Amniotic epithelial cell (primary cell): ENCODE measurements around the gene HINFP.
A peak's percentile ranks its signal among the peaks of the same experiment; 100 is the strongest.
"Not testable (repeated sequence)": the region's sequence is repeated elsewhere in the genome, so short reads cannot be mapped to it uniquely, and the experiment has no call there.

Experiments used
- DNase-seq: peaks from one replicate; pipeline ENCODE4 v3.0.0-alpha.2; 2010; ENCODE audit warnings: low read depth

Gene HINFP

GRCh38 chr11:119100246-119100970, 21.0 kb upstream of the HINFP start:
- peak; percentile 52 for DNase-seq

DNA sequence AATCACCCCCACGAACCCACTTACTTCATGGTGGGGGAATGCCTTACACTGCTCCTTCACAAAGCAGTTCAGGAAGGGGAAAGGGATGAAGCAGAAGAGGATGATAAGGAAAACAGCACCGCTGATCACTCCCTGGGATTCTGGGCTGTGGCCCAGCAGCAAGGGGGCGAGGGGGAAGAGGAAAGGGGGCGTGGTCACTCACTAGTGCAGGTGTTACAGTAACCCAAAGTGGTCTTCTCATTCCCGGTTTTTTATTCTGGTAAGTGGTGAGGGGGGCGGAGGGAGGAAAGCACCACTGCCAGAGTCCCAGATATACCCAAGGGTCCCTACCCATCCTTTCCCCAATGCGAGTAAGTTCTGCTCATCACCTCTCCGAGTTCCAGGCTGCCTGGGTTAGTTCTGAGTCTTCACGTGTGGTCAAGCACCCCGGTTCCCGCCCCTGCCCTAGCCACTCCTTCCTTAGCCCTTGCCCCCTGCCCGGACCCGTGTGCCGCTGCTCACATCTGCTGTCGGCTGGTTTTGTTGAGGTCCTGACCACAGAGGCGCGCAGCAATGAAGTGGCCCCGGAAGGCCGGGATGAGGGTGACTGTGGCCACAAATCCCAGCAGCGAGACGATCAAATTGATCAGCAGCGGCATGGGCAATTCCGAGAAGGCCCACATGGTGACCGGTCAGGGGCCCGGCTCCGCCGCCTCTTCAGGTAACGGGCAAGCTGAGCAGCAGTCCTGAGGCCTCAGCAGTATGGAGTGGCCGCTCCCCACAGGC, 20.2 kb upstream of the HINFP start:
- no peak for DNase-seq

DNA sequence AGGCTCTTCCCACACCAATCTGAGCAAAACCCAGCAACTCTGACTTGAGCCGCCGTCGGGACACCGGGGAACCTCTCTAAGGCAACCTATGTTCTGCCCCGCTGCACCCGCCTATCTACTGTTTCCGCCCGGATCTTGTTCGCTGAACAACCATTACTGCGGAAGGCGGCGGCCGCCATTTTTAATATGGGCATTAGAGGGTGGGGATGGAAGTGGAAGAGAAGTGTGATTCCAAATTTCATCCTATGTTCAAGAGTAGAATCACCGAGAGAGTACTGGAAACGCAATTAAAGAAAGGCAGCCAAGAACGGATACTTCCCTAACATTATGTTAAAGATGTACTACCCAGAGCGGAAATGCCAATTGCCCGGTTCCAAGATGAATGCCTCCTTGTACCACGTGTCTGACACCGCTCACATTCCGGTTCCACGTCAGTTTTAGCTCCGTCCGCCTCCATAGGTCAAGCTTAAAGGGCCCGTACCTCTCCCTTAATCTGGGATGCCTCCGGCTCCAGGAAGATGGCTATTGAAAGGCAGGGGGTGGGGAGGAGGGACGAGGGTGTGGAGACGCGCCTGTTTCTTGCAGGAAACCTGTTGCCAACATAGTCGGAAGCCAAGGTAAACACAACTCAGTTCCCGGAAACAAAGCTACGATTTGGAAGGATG, 19.5 kb upstream of the HINFP start, which contains the start of gene DPAGT1:
TSS of gene DPAGT1 (minus strand) at position 95 of the 665 bp plus-strand sequence. CDS start 198 bp downstream, outside the sequence.
- peak; percentile 96 for DNase-seq

DNA sequence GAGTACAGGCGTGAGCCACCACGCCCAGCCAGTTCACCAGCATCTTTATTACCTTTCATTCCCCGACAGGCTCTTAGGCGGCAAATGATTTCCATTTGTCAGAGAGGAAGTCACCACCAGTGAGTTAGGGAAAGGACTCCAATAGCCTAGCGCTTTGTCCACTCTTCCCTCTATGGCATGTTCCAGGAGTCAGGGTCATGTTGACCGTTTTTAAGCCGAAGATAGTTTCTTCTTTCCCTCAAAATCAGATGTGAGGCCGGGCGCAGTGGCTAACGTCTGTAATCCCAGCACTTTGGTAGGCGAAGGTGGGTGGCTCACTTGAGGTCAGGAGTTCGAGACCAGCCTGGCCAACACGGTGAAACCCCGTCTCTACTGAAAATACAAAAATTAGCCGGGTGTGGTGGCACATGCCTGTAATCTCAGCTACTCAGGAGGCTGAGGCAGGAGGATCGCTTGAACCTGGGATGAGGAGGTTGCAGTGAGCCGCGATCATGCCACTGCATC, 18.2 kb upstream of the HINFP start:
- not testable (repeated sequence) for DNase-seq

DNA sequence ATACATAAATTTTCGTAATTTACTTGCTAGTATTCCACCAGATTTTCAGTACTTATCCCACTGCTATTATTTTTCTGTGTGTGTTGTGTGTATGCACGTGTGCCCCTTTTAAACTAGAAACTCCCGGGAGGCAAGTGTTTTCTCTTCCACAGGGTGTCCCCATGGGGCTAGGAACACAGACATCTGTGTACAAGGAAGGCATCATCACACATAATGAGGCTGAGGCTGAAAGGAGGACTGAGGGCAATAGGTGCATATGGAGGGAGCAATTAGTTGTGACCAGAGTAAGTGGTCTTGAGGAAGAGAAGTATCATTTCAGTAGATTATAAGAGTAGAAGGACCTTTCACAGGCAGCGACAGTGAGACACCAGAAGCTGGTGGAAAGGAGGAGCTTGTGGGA, 17.6 kb upstream of the HINFP start:
- DNase-seq, result peak; percentile 25

DNA sequence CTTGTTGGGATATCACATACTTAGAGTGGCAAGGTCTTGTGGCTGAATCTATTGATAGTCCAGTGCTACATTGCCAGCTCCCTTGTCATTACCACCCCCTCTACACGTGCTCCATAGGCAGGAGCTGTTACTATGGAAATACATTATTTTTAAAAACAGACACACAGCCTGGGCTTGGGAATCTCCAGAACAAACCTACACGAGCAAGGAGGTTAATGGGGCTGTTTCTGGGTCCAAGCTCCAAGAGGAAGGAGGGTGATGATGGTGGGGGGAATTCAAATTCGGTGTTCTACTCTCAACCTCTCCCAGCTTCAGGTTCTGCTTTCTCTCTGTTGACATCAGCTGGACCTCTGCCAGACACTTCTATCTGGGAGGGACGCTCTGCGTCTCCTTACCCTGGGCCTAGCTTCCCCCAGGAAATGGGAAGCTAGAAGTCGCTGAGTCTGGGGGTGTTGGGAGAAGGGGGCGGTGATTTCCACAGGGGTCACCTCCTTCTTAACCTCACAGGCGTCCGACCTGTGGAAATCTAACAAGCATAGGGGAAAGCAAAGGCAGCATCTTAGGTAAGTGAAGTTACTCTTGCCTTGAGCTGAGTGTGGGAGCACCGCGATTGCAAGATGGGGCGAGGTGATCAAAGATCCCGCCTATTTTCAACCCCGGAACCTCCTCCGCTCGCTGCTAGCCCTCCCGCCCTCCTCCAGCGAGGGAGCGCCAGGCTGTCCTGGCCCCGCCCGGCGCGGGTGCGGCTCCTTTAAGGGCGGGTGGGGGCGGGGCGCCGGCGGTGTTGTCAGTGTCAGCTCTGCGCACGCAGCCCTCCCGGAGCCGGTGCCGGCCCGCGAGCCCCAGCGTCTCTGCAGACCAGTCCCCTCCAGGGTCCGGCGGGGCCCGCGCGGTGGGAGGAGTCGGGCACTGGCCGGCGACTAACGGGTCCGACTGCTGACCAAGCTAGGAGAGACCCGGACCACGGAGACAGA, 14.5 kb upstream of the HINFP start, which contains the start of gene C2CD2L:
TSS of gene C2CD2L (plus strand) at position 781 of the 974 bp plus-strand sequence. CDS start 398 bp downstream, outside the sequence.
- DNase-seq, result peak; percentile 92

DNA sequence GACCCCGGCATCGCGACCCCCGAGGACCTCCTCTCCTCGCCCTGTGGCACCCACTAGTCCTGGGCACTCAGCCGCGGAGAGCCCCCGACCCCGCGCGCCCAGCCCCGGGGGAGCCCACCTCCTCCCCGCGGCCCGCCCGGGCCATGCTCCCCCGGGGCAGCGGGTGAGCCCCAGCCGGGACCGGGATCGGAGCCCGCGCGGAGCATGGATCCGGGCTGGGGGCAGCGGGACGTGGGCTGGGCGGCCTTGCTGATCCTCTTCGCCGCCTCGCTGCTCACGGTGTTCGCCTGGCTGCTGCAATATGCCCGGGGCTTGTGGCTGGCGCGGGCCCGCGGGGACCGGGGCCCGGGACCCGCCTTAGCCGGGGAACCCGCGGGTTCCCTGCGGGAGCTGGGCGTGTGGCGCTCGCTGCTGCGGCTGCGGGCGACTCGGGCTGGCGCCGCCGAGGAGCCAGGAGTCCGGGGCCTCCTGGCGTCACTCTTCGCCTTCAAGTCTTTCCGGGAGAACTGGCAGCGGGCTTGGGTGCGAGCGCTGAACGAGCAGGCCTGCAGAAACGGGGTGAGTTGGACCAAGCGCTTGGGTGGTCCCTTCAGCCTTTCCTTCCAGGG, 13.7 kb upstream of the HINFP start:
- no peak for DNase-seq

DNA sequence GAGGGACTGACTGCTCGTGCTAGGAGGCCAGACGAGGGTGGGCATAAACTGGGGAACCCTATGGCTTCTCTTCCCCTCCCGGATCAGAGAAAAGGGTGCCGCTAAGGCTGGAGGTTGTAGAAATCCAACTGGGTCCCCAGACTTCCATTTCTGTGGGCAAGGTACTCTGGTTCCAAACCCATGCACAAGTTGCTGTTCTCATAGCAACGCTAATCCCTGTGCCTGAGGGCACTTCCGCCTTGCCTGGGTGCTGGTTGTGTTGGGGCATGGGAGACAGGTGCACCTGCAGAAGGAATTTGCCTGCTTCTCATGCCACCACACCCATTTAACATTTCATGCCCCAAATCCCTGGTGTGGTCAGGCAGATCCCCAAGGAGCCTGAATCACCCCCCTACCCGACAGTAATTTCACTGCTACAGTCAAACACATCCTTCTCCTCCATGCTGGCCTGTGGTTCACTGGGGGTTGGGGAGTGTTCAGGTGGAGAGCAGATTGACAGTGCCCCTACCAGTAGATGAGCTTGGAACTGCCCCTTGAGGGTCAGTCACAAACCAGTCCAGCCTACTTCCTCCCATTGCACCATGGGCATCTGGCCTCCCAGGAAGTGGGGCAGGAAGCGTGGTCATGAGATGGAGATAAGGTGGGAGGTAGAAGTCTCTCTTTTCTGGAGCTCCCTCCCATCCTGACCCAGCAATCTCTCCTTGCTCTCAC, 13.1 kb upstream of the HINFP start:
- peak; percentile 56 for DNase-seq

DNA sequence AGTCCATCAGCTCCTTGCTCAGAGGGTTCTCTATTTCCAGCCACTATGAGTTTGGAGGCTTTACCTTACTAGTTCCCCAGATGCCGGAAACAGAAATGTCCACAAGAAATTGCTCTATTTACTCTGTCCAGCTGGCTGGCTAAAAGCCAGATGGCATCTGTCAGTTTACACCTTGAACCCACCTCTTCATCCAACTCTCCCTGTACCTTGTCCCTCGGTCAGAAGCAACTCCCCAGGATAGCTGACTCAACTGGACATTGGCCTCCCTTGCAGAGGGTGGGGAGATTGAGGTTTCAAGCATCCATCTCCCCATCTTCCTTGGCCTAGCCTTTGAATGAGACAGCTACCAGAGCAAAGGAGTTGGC, 12.5 kb upstream of the HINFP start:
- no peak for DNase-seq

- no peak for DNase-seq
Observed at GRCh38 chr11:119109843-119110242, 11.5 kb upstream of the HINFP start.

DNA sequence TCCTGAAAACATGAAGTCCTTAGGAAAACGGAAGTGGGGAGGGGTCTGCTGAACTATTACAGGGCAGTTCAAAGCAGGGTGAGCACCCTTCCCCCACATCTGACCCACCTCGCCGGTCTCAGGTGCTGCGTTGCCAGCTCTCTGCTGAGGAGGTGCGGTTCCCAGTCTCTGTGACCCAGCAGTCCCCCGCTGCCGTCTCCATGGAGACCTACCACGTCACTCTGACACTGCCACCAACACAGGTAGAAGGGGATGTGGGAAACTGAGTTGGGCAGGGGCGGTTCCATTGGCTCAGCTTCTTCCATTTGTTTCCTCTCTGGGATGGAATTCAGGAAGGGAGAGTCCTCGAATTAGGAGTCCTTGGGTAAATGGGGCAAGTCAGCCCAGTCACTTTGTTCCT, 10.9 kb upstream of the HINFP start:
- no peak for DNase-seq

GRCh38 chr11:119111361-119111925, 9.9 kb upstream of the HINFP start:
- no peak for DNase-seq

- DNase-seq, result no peak
Observed at GRCh38 chr11:119112314-119113020, 8.9 kb upstream of the HINFP start.

- DNase-seq, result no peak
Observed at GRCh38 chr11:119113716-119114115, 7.7 kb upstream of the HINFP start.

DNA sequence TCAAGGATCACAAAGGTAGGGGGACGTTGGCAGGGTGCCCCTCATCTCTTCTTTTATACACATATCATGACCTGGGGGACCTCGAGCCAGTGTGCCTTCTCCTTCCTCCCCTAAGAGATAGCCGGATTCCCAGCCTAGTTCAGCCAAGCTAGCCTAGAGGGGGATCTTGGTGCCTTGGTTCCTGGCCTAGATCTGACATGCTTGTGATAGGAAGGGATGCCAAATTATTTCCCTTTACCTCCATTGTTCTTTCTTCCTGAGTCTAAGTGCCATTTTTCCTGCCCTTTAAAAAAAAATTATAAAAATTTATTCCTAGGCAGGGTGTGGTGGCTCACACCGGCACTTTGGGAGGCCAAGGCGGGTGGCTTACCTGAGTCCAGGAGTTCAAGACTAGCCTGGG, 7.0 kb upstream of the HINFP start:
- no peak for DNase-seq

- peak; percentile 63 for DNase-seq
Observed at GRCh38 chr11:119115484-119116234, 5.7 kb upstream of the HINFP start.

GRCh38 chr11:119116235-119116594, 5.2 kb upstream of the HINFP start:
- no peak for DNase-seq

DNA sequence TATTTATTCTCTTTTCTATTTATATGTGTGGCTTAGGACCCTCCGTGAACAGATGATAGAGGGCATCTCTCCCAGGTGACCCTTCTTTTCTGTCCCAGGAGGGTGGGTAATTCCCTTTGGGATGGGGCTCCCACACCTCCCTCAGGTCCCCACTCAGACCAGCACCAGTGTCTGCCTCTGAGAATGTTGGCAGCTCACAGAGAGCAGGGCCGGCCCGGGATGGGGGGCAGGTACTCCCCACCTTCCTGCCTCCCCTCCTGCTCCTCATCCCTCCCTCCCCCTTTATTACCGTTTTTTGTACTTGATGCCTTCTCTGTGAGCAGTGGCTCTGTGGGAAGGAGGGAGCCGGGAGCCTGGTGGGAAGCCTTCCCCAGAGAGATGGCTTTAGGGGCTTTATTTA, 4.8 kb upstream of the HINFP start:
- DNase-seq, result no peak
